Fibroblast of upper back skin (primary cell): Measurements from ENCODE around the gene CCT5.
"Not testable (repeated sequence)": the region's sequence is repeated elsewhere in the genome, so short reads cannot be mapped to it uniquely, and the experiment has no call there.

ENCODE experiments used
- DNase-seq: peaks from one replicate; pipeline ENCODE4 v3.0.0-alpha.2; 2013

The CCT5 gene

GRCh38 chr5:10247217-10247616 is 2.9 kb upstream of the CCT5 start:
- not testable (repeated sequence) for DNase-seq

DNA sequence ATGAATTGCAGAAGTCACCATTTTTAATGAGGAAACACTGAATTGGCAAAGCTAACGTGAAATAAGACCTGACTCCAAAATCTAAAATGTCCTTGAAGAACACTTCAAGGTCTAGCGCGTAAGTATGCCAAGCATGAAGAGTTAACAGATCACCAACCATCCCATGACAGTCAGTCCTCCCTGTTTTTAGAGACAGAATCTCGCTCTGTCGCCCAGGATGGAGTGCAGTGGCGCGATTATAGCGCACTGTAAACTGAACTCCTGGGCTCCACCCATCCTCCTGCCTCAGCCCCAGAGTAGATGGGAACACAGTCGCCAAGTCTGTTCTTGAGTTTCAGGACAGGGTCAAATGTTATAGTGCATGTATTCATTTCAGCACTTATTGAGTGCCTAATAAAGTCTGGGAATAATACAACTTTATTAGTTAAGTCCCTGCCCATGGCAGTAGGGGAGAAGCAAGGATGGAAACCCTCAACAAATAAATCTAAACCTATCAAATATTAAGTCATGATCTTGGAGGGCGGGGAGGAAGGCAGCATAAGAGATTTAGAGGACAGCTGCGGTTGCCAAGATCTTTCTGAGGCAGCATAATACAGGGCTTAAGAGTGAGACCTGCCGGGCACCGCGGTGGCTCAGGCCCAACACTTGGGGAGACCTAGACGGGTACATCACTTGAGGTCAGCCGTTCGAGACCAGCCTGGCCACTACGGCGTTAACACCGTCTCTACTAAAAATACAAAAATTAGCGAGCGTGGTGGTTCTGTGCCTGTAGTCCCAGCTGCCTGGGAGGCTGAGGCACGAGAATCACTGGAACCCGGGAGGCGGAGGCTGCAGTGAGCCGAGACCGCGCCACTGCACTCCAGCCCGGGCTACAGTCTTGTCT is 1.5 kb upstream of the CCT5 start:
- no peak for DNase-seq

- no peak for DNase-seq
Observed at GRCh38 chr5:10250806-10251276, 761 bp downstream of the CCT5 start.

- DNase-seq: no peak
Observed at GRCh38 chr5:10251405-10251804, 1.3 kb downstream of the CCT5 start.

- no peak for DNase-seq
Observed at GRCh38 chr5:10253390-10253789, 3.3 kb downstream of the CCT5 start.

DNA sequence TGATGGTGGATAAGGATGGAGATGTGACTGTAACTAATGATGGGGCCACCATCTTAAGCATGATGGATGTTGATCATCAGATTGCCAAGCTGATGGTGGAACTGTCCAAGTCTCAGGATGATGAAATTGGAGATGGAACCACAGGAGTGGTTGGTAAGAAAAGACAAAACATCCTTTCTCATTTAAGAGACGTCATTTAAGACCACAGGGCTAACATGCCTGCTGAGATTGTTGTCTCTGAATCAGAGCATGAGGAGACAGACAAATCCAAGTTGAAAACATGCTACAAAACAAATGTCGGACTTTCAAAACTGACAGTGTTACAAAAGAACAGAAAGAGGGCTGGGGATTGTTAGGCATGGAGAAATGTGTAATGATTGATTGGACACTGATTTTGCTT is 4.6 kb downstream of the CCT5 start:
- DNase-seq: no peak

GRCh38 chr5:10257870-10258269 is 7.8 kb downstream of the CCT5 start:
- DNase-seq: no peak

DNA sequence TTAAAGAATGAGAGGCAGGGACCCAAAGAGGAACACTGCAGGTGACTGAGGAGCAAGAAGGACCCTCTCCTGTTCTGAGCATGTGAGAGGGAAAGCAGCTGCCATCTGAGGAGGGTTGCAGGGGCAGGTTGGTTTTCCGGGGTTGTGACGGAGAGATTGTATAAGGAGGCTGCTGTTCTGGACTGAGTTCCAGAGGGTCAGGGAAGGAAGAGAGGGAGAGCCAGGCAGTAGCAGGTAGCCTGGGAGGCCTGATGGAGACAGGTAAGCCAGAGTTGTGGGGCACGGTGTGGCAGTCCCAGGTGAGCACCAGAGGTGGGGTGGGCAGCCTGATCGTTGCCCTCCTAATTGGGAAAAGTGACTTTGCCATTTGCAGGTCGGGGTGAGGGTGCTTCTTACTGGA is 9.8 kb downstream of the CCT5 start:
- DNase-seq: no peak

DNA sequence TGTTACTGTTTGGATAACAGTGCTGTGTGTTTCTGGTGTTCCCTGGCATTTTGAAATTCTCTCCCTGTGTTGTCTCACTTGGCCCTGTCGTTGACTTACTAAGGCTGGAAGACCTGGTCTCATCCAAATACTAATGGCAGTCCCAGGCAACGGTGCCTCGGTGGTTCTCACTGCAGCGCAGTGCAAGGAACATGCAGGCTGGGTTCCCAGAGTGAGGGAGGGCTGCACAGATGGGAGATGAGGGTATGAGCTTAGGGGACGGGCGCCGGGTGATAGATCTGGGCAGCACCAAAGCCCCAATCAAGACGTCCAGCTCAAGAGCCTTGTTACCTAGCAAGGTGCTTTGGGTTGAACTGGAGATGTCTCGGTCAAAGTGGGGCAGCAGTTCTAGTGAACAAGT is 11.0 kb downstream of the CCT5 start:
- no peak for DNase-seq

DNA sequence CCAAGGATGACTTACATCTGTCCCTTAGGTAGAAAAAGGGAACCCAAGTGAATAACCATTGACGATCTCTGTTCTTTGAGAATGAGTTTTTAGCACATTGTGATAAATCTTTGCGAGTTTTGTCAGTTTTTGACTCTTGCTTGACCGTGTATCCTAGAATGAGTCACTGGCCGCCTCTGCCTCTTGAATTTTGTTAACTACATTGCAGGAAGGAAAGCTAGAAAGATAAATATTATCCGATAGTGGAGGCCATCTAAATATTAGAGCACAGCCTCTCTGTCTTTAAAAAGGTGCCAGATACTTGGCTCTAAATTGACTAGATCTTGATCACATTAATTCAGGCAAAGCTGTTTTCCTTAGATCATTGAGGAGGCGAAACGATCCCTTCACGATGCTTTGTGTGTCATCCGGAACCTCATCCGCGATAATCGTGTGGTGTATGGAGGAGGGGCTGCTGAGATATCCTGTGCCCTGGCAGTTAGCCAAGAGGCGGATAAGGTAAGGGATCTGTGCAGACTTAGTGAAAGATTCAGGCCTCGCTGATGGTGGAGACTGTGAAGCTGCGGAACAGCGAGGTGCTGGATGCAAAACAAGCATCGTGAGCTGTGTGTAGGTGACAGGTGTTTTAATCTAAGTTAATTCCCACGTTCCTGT is 12.2 kb downstream of the CCT5 start:
- DNase-seq: no peak

DNA sequence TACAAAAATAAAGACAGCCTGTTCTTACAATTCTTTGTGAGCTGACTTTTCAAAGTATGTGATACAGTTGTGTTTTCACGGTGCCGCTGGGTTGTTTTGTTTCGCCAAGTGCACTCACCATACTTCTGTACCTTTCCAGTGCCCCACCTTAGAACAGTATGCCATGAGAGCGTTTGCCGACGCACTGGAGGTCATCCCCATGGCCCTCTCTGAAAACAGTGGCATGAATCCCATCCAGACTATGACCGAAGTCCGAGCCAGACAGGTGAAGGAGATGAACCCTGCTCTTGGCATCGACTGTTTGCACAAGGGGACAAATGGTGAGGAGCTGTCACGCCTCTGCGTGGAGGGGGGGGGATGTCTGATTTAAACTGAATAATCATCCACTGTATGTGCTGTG is 12.9 kb downstream of the CCT5 start:
- no peak for DNase-seq

DNA sequence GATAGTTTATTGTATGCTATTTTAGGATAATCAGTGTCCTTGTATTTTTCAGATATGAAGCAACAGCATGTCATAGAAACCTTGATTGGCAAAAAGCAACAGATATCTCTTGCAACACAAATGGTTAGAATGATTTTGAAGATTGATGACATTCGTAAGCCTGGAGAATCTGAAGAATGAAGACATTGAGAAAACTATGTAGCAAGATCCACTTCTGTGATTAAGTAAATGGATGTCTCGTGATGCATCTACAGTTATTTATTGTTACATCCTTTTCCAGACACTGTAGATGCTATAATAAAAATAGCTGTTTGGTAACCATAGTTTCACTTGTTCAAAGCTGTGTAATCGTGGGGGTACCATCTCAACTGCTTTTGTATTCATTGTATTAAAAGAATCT is 14.5 kb downstream of the CCT5 start:
- peak; percentile 41 for DNase-seq

GRCh38 chr5:10265245-10266109 is 15.4 kb downstream of the CCT5 start:
- DNase-seq: no peak

- DNase-seq: no peak
Observed at GRCh38 chr5:10266137-10266536, 16.1 kb downstream of the CCT5 start.

- DNase-seq: no peak
Observed at GRCh38 chr5:10266839-10267238, 16.8 kb downstream of the CCT5 start.

- no peak for DNase-seq
Observed at GRCh38 chr5:10268100-10268499, 18.0 kb downstream of the CCT5 start.

GRCh38 chr5:10272053-10272874 is 22.2 kb downstream of the CCT5 start:
- DNase-seq: no peak

DNA sequence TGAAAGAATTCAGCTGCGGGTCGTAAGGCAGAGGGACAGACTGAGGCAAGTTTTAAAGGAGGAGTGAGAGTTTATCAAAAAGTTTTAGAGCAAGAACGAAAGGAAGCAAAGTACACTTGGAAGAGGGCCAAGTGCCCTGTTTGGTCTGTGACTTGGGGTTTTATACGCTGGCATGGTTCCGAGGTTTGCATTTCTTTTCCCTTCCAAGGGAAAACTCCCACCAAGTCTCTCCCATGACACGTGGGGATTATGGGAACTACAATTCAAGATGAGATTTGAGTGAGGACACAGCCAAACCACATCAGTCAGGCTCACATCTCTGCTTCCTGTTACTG is 22.8 kb downstream of the CCT5 start:
- DNase-seq: not testable (repeated sequence)

DNA sequence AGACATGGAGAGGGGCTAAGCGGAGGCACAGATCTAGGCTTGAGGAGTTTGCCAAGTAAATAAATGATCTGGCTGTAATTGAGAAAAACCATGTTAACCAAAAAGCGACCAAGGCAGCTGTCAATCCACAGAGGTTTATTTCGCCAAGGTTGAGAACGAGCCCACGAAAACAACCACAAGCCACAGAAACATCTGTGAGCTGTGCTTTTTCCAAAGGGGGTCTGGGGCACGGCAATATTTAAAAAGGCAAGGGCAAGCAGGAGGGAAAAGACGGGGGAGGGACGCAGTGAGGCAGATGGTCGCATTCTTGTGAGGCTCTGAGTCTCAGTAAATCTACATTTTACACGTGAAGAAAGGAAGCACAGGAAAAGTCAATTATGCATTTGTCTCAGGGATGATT is 25.4 kb downstream of the CCT5 start:
- peak; percentile 20 for DNase-seq

- DNase-seq: no peak
Observed at GRCh38 chr5:10275991-10276390, 25.9 kb downstream of the CCT5 start.

DNA sequence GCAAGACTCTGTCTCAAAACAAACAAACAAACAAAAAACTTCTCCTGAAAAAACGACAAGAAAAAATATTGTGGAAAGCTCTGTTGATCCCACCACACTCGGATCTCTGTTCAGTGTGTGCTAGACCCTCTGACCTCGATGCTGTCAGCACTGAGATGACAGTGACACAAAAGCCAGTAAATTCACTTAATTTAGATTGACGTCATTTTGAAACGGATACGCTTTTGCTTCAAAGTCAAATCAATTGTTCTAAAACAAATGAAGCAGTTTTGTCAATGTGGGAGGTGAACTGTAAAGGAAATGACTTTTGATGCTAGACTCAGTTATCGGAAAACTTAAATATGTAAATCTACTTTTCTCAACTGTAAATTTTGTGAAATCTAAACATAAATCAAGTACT is 26.6 kb downstream of the CCT5 start:
- DNase-seq: no peak

GRCh38 chr5:10277773-10278630 is 27.9 kb downstream of the CCT5 start:
- DNase-seq: no peak
